Gastrocnemius medialis (tissue), 4 donors: ENCODE data around the gene GPC6.

ENCODE experiments used
- CTCF ChIP-seq, 5 experiments: fragments of 450-650 bp in 3 of 5; fragments of 200-600 bp in 2 of 5; sonication (generic) in 2 of 5; IDR thresholded peaks in 4 of 5; conservative IDR thresholded peaks in 1 of 5; 1 replicate in 4 of 5; 2 replicates in 1 of 5; pipeline ENCODE4 v1.5.1; 2016 to 2019; ENCODE audit warnings: antibody characterized with exemption in 5 of 5, mild to moderate bottlenecking in 3 of 5, moderate library complexity in 3 of 5
- POLR2A ChIP-seq, 2 donors: fragments of 450-650 bp; IDR thresholded peaks; one replicate each; pipeline ENCODE4 v1.6.1; 2017; ENCODE audit warnings: antibody characterized with exemption in 2 of 2, mild to moderate bottlenecking in 2 of 2, moderate library complexity in 2 of 2

- TF ChIP-seq CTCF (IDR thresholded peaks at IDR 0.05 in 4 of 5, conservative IDR thresholded peaks at IDR 0.05 in 1 of 5) (no peak), POLR2A (IDR thresholded peaks at IDR 0.05) (no peak)
These were observed 1012.5 kb downstream of the GPC6 start for GRCh38 chr13:94239135-94239534.
